ENCODE data around the gene SYT7. TPM values are rescaled to one million over a fixed set of nuclear protein-coding genes. Genes with fewer than 3 reads are reported as not detected.

The SYT7 gene
- total and polyA plus RNA-seq, 2 donors (not counting 1 experiment from before 2014, with no cell fraction given): not detected

GRCh38 chr11:61587541-61587941 is 6.7 kb upstream of the SYT7 start:
- no peak for DNase-seq
- H3K27ac ChIP-seq (ENCODE audit: low read length in 2 of 2): no peak overlapping the region
- peaks cover 18% of the 10 kb centered on the region in 2 donors for H3K4me1 ChIP-seq (ENCODE audit: control insufficient read depth in 2 of 2, insufficient read depth in 2 of 2, low read length in 2 of 2)
- ChIA-PET CTCF (interaction anchor here (1.0 kb wide), 1 partner anchor 12 kb away, joined by 4 read pairs; no protein-coding TSS in a partner anchor), POLR2A (no interaction called here)
- peak overlapping the region in 4 of 5 experiments; percentile 41 to 56 (median 52) for H3K4me3 ChIP-seq (ENCODE audit: control extremely low read depth in 1 of 5, extremely low read depth in 1 of 5, insufficient read depth in 1 of 5, low read depth in 2 of 5, low read length in 4 of 5)
- peak overlapping the region; percentile 91 for H3K4me2 ChIP-seq (replicated peaks; ENCODE audit: low read depth, low read length, poor library complexity, severe bottlenecking)
- no peaks in the 10 kb centered on the region for H3K36me3 ChIP-seq (replicated peaks in 1 of 2; ENCODE audit: control extremely low read depth in 1 of 2, control insufficient read depth in 1 of 2, extremely low read depth in 1 of 2, insufficient read depth in 2 of 2, low read length in 1 of 2)
- ATAC-seq (ENCODE audit: low read depth): peak; percentile 18
- H3K4me3 Mint-ChIP-seq: peak overlapping the region; percentile 85
- no peaks in the 10 kb centered on the region for H3K9me3 Mint-ChIP-seq (ENCODE audit: insufficient read depth)
- peaks cover 0 to 6% (median 0%) of the 10 kb centered on the region in 3 donors for H3K9me3 ChIP-seq (ENCODE audit: control extremely low read depth in 1 of 3, control insufficient read depth in 2 of 3, insufficient read depth in 1 of 3, low read length in 2 of 3)
- peak overlapping the region; percentile 74 for H2AFZ ChIP-seq (ENCODE audit: insufficient read depth, low read depth, low read length, poor library complexity, severe bottlenecking)
- 18% methylated on average over 37 of the region's 41 CpGs for WGBS (ENCODE audit: insufficient coverage)
- no peaks in the 10 kb centered on the region for H3K79me2 ChIP-seq (ENCODE audit: control insufficient read depth, insufficient read depth, low read length)
- peak overlapping the region; percentile 67 for H3K9ac ChIP-seq (ENCODE audit: low read length)
- peaks cover 50% of the 10 kb centered on the region for H3K27me3 Mint-ChIP-seq
- H4K20me1 ChIP-seq (ENCODE audit: control insufficient read depth, insufficient read depth, low read length, poor library complexity, severe bottlenecking): no peaks in the 10 kb centered on the region
- peaks cover 19% of the 10 kb centered on the region for H3K4me1 Mint-ChIP-seq
- intact Hi-C loops (cut with micrococcal nuclease): no loop called here
- TF ChIP-seq CTCF (IDR thresholded peaks at IDR 0.05) (no peak), EZH2 (IDR thresholded peaks at IDR 0.05; ENCODE audit: borderline replicate concordance, insufficient read depth, low read depth, low read length, poor library complexity, severe bottlenecking) (no peak)
- no peak overlapping the region for H3K27ac Mint-ChIP-seq
- peaks cover 0 to 50% (median 18%) of the 10 kb centered on the region in 4 experiments for H3K27me3 ChIP-seq (replicated peaks in 1 of 4; ENCODE audit: control extremely low read depth in 1 of 4, control insufficient read depth in 3 of 4, insufficient read depth in 4 of 4, low read length in 3 of 4)

GRCh38 chr11:61586792-61587430 is 6.0 kb upstream of the SYT7 start:
- H2AFZ ChIP-seq (ENCODE audit: insufficient read depth, low read depth, low read length, poor library complexity, severe bottlenecking): peak overlapping the region; percentile 74
- H3K27ac Mint-ChIP-seq: no peak overlapping the region
- no peaks in the 10 kb centered on the region for H3K9me3 Mint-ChIP-seq (ENCODE audit: insufficient read depth)
- intact Hi-C loops (cut with micrococcal nuclease): no loop called here
- H3K27ac ChIP-seq (ENCODE audit: low read length in 2 of 2): no peak overlapping the region
- no peak overlapping the region for H3K4me3 ChIP-seq (ENCODE audit: control extremely low read depth in 1 of 5, extremely low read depth in 1 of 5, insufficient read depth in 1 of 5, low read depth in 2 of 5, low read length in 4 of 5)
- H3K9me3 ChIP-seq (ENCODE audit: control extremely low read depth in 1 of 3, control insufficient read depth in 2 of 3, insufficient read depth in 1 of 3, low read length in 2 of 3): peaks cover 0 to 6% (median 0%) of the 10 kb centered on the region in 3 donors
- H3K4me2 ChIP-seq (replicated peaks; ENCODE audit: low read depth, low read length, poor library complexity, severe bottlenecking): peak overlapping the region; percentile 91
- CTCF ChIA-PET: interaction anchor here (0.5 kb wide), 1 partner anchor 110 kb away, joined by 3 read pairs; no protein-coding TSS in a partner anchor
- ATAC-seq (ENCODE audit: low read depth) (no peak), DNase-seq (no peak)
- POLR2A ChIA-PET: no interaction called here
- peak overlapping the region; percentile 50 for H3K4me3 Mint-ChIP-seq
- peaks cover 19 to 20% of the 10 kb centered on the region in 2 donors for H3K4me1 ChIP-seq (ENCODE audit: control insufficient read depth in 2 of 2, insufficient read depth in 2 of 2, low read length in 2 of 2)
- H3K79me2 ChIP-seq (ENCODE audit: control insufficient read depth, insufficient read depth, low read length): no peaks in the 10 kb centered on the region
- H3K9ac ChIP-seq (ENCODE audit: low read length): no peak overlapping the region
- no peak for TF ChIP-seq EZH2 (IDR thresholded peaks at IDR 0.05; ENCODE audit: borderline replicate concordance, insufficient read depth, low read depth, low read length, poor library complexity, severe bottlenecking)
- TF ChIP-seq CTCF (IDR thresholded peaks at IDR 0.05): no peak
- peaks cover 22% of the 10 kb centered on the region for H3K4me1 Mint-ChIP-seq
- H3K27me3 Mint-ChIP-seq: peaks cover 51% of the 10 kb centered on the region
- peaks cover 0 to 55% (median 23%) of the 10 kb centered on the region in 4 experiments for H3K27me3 ChIP-seq (replicated peaks in 1 of 4; ENCODE audit: control extremely low read depth in 1 of 4, control insufficient read depth in 3 of 4, insufficient read depth in 4 of 4, low read length in 3 of 4)
- H3K36me3 ChIP-seq (replicated peaks in 1 of 2; ENCODE audit: control extremely low read depth in 1 of 2, control insufficient read depth in 1 of 2, extremely low read depth in 1 of 2, insufficient read depth in 2 of 2, low read length in 1 of 2): no peaks in the 10 kb centered on the region
- no peaks in the 10 kb centered on the region for H4K20me1 ChIP-seq (ENCODE audit: control insufficient read depth, insufficient read depth, low read length, poor library complexity, severe bottlenecking)
- 61% methylated on average over 8 of the region's 13 CpGs for WGBS (ENCODE audit: insufficient coverage)
